ENCODE results near the gene TLL1.

GRCh38 chr4:165826166-165826565 lies 46.9 kb upstream of the TLL1 start:
- TF ChIP-seq CTCF (conservative IDR thresholded peaks at IDR 0.05; ENCODE audit: low read length) (no peak), EZH2phosphoT487 (IDR thresholded peaks at IDR 0.05; ENCODE audit: borderline replicate concordance, low read depth, low read length) (no peak)
